ENCODE data around the gene UBE2N. TPM values are rescaled to one million over a fixed set of nuclear protein-coding genes. Genes with fewer than 3 reads are reported as not detected.

Gene UBE2N
- total and polyA plus RNA-seq, 10 of the 15 experiments (the other 5 are each of a cell fraction or from before 2014, with no cell fraction given), result 243 to 945 (median 443) TPM

GRCh38 chr12:93459097-93459496 is 17.4 kb upstream of the UBE2N start:
- no peaks in the 10 kb centered on the region for H3K36me3 ChIP-seq (ENCODE audit: control insufficient read depth in 2 of 2, insufficient read depth in 2 of 2, low read length in 1 of 2)
- no peak overlapping the region for H3K27ac ChIP-seq (ENCODE audit: control insufficient read depth, insufficient read depth)
- TF ChIP-seq MYC (IDR thresholded peaks at IDR 0.05; ENCODE audit: insufficient read depth, insufficient read length, insufficient replicate concordance, low read length, severe bottlenecking), result no peak
- TF ChIP-seq IKZF2 (IDR thresholded peaks at IDR 0.05), result no peak
- TF ChIP-seq ZBTB4 (CRISPR knock-in tag; IDR thresholded peaks at IDR 0.05), result no peak
- no peak for TF ChIP-seq CBFB (IDR thresholded peaks at IDR 0.05; ENCODE audit: low read depth)
- no peak for TF ChIP-seq SP1 (IDR thresholded peaks at IDR 0.05; ENCODE audit: low read depth, low read length)
- TF ChIP-seq EED (IDR thresholded peaks at IDR 0.05; ENCODE audit: low read depth), result no peak
- no peak for TF ChIP-seq STAT3 (IDR thresholded peaks at IDR 0.05; ENCODE audit: low read depth, low read length)
- TF ChIP-seq YY1 (IDR thresholded peaks at IDR 0.05; ENCODE audit: low read depth, low read length), result no peak
- TF ChIP-seq MTA2 (IDR thresholded peaks at IDR 0.05; ENCODE audit: low read depth), result no peak
- TF ChIP-seq TBL1XR1 (IDR thresholded peaks at IDR 0.05; ENCODE audit: low read depth, low read length), result no peak
- no peak for TF ChIP-seq NRF1 (conservative IDR thresholded peaks at IDR 0.05; ENCODE audit: low read depth, low read length)
- no peak for TF ChIP-seq CHD4 (IDR thresholded peaks at IDR 0.05)
- no peak for TF ChIP-seq MYB (IDR thresholded peaks at IDR 0.05; ENCODE audit: borderline replicate concordance, low read depth, low read length)
- TF ChIP-seq POLR2AphosphoS5 (IDR thresholded peaks at IDR 0.05; ENCODE audit: low read length), result no peak
- TF ChIP-seq ZBTB11 (CRISPR knock-in tag; IDR thresholded peaks at IDR 0.05), result no peak
- TF ChIP-seq HDAC2 (IDR thresholded peaks at IDR 0.05), result no peak
- TF ChIP-seq MXI1 (IDR thresholded peaks at IDR 0.05; ENCODE audit: low read depth, low read length), result no peak
- H2AFZ ChIP-seq (ENCODE audit: control insufficient read depth, low read depth, low read length), result no peak overlapping the region
- DNase-seq (ENCODE audit: low read depth, low spot score) (no peak), FAIRE-seq (no peak), ATAC-seq (no peak)
- WGBS (ENCODE audit: insufficient coverage, insufficient replicate concordance, low lambda C conversion rate, missing lambda C conversion rate), result 87% methylated on average over 5 of the region's 5 CpGs
- no peaks in the 10 kb centered on the region for H3K27me3 ChIP-seq (replicated peaks in 1 of 2; ENCODE audit: control insufficient read depth in 2 of 2, insufficient read depth in 2 of 2, low read length in 1 of 2)
- H3K9me3 ChIP-seq (replicated peaks; ENCODE audit: control insufficient read depth, insufficient read depth, low read length), result no peaks in the 10 kb centered on the region
- no peaks in the 10 kb centered on the region for H3K79me2 ChIP-seq (ENCODE audit: control insufficient read depth, insufficient read depth, low read length)
- in situ Hi-C loops (cut with MboI), result no loop called here
- H3K4me1 ChIP-seq (ENCODE audit: control insufficient read depth, insufficient read depth, low read length), result no peaks in the 10 kb centered on the region
- no TSS peak for BruUV-seq (replicated peaks)
- ChIA-PET SMC1A (ENCODE audit: uncharacterized antibody, unreplicated experiment) (interaction anchor here (1.1 to 1.3 kb wide), 2 partner anchors 19 to 40 kb away, joined by 3 read pairs; no protein-coding TSS in a partner anchor), POLR2A (no interaction called here), CTCF (no interaction called here), RAD21 (ENCODE audit: unreplicated experiment) (no interaction called here)
- H4K20me1 ChIP-seq (ENCODE audit: control insufficient read depth, insufficient read depth), result no peaks in the 10 kb centered on the region
- no peak overlapping the region for H3K9ac ChIP-seq (ENCODE audit: control insufficient read depth, insufficient read depth, low read length)
- no peak overlapping the region for H3K4me3 ChIP-seq
- intact Hi-C loops (cut with micrococcal nuclease; ENCODE audit: unreplicated experiment), result no loop called here
- no peak overlapping the region for H3K4me2 ChIP-seq (ENCODE audit: control insufficient read depth, insufficient read depth)
